ENCODE results near the gene DBT.

GRCh38 chr1:100184536-100184935 lies 65.1 kb downstream of the DBT start:
- TF ChIP-seq, protein P1, sequence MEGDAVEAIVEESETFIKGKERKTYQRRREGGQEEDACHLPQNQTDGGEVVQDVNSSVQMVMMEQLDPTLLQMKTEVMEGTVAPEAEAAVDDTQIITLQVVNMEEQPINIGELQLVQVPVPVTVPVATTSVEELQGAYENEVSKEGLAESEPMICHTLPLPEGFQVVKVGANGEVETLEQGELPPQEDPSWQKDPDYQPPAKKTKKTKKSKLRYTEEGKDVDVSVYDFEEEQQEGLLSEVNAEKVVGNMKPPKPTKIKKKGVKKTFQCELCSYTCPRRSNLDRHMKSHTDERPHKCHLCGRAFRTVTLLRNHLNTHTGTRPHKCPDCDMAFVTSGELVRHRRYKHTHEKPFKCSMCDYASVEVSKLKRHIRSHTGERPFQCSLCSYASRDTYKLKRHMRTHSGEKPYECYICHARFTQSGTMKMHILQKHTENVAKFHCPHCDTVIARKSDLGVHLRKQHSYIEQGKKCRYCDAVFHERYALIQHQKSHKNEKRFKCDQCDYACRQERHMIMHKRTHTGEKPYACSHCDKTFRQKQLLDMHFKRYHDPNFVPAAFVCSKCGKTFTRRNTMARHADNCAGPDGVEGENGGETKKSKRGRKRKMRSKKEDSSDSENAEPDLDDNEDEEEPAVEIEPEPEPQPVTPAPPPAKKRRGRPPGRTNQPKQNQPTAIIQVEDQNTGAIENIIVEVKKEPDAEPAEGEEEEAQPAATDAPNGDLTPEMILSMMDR (IDR thresholded peaks at IDR 0.05; ENCODE audit: borderline replicate concordance, extremely low read depth, low read length, poor library complexity, severe bottlenecking), result no peak
- TF ChIP-seq EZH2 (IDR thresholded peaks at IDR 0.05; ENCODE audit: borderline replicate concordance, low read depth, low read length, severe bottlenecking), result no peak
